NCI-H2196 (cell line): ENCODE measurements around the gene MGST1.
A peak's percentile ranks its signal among the peaks of the same experiment; 100 is the strongest.
"Not testable (repeated sequence)": the region's sequence is repeated elsewhere in the genome, so short reads cannot be mapped to it uniquely, and the experiment has no call there.

ENCODE experiments used
- DNase-seq: peaks from one replicate; lab custom pipeline; 2025; ENCODE audit not compliant: unreplicated experiment; lab: John Stamatoyannopoulos, UW

The MGST1 gene

GRCh38 chr12:16350682-16351081 is 3.2 kb downstream of the MGST1 start:
- no peak for DNase-seq

- no peak for DNase-seq
Observed at GRCh38 chr12:16352481-16352880, 5.0 kb downstream of the MGST1 start.

GRCh38 chr12:16358878-16359277 is 11.4 kb downstream of the MGST1 start:
- DNase-seq: no peak

- DNase-seq: no peak
Observed at GRCh38 chr12:16359512-16360491, 12.4 kb downstream of the MGST1 start.

GRCh38 chr12:16361142-16361783 is 13.8 kb downstream of the MGST1 start:
- DNase-seq: peak; percentile 59

- DNase-seq: no peak
Observed at GRCh38 chr12:16362550-16362949, 15.1 kb downstream of the MGST1 start.

GRCh38 chr12:16369156-16369555 is 21.7 kb downstream of the MGST1 start:
- no peak for DNase-seq

GRCh38 chr12:16370096-16370495 is 22.7 kb downstream of the MGST1 start:
- no peak for DNase-seq

GRCh38 chr12:16382652-16383312 is 35.3 kb downstream of the MGST1 start:
- DNase-seq: not testable (repeated sequence)

- DNase-seq: no peak
Observed at GRCh38 chr12:16384732-16385131, 37.3 kb downstream of the MGST1 start.

GRCh38 chr12:16385782-16386646 is 38.6 kb downstream of the MGST1 start:
- peak; percentile 45 for DNase-seq

GRCh38 chr12:16387919-16388318 is 40.5 kb downstream of the MGST1 start:
- no peak for DNase-seq

GRCh38 chr12:16389594-16389993 is 42.1 kb downstream of the MGST1 start:
- no peak for DNase-seq

GRCh38 chr12:16392846-16393535 is 45.5 kb downstream of the MGST1 start:
- DNase-seq: no peak

- DNase-seq: no peak
Observed at GRCh38 chr12:16399101-16399500, 51.7 kb downstream of the MGST1 start.

GRCh38 chr12:16401835-16402234 is 54.4 kb downstream of the MGST1 start:
- not testable (repeated sequence) for DNase-seq

- DNase-seq: no peak
Observed at GRCh38 chr12:16407346-16407745, 59.9 kb downstream of the MGST1 start.
